Activated CD4-positive, alpha-beta T cell treated with anti-CD3 and anti-CD28 coated beads, Interleukin-2, Interleukin-6, amounts not matched to agents 100 ng/mL and 50 ng/mL, durations not matched to agents 16 hours and 8 hours (primary cell): ENCODE data around the gene ARL2.
"Not testable (repeated sequence)": the region's sequence is repeated elsewhere in the genome, so short reads cannot be mapped to it uniquely, and the experiment has no call there.

Experiments
- DNase-seq: peaks from one replicate; pipeline ENCODE4 v3.0.0-alpha.2; 2020

ARL2 gene

DNA sequence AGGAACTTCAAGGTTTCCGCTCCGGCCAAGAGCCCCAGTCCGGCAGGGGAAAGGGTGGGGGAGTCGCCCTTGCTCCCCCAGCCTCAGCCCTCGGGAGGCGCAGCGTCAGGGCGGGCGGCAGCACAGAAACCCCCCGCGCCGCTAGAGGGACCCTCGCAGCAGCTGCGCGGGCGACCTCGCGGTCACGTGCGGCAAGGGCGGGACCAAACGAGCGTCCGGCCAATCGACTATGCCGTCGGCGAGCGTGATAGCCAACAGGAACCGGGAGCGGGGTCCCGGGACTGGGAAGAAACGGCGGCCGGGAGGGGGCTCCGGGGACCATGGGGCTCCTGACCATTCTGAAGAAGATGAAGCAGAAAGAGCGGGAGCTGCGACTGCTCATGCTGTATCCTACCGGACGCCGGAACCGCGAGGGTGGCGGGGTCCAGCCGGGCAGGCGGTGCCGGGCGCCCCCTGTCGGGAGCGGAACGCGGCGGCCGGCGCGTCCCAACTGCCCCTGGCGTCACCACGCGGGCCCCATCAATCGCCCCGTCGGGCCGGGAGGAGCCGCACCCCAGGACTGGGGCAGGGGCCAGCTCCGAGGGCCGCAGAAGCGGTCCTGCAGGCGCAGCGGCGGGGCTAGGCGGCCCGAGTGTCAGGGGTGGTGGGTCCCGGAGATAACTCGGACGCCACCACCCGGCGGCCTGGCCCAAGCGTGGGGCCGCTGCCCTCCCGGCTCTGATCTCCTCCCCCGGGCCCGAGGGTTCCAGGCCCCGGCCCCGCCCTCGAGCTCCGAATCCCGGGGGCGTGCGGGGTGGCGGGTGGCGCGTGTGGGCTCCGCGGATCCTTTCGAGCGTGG, at the start of gene ARL2:
ARL2 (plus strand) TSS at position 273 of the 838 bp plus-strand sequence; CDS start at position 321, 48 bp downstream.
- peak; percentile 93 for DNase-seq

DNA sequence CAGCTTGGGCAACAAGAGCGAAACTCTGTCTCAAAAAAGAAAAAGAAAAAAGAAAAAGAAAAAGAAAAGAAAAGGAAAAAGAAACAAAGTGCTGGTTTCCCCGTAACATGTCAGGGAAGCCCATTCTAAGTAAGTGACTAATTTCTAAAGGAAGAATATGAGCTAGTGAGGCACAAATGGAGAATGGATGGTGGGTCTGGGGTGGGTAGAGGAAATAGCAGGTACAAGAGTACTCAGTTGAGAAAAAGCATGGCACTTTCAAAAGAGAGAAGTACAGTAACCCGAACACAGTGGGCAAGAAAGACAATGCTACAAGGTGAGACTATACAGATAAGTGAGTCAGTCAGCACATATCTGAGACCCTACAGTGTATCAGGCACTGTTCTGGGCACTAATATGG, 46.6 kb upstream of the ARL2 start:
- DNase-seq, result peak; percentile 69

DNA sequence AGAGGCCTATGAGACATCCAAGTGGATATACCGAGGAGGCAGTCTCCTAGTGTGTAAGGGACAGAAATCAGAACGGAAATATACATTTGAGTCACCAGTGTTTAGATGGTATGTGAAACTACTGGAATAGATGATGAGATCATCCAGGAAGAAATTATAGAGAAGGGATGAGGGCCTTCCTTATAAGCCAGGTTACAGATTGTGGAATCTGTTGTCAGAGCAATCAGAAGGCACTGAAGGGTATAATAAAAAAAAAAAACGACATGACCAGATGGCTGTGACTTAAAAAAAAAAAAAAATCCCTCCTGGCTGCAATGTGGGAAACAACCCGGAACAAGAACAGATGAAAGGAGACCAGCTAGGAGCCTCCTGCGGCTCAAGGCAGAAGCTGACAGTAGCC, 44.8 kb upstream of the ARL2 start:
- peak; percentile 54 for DNase-seq

DNA sequence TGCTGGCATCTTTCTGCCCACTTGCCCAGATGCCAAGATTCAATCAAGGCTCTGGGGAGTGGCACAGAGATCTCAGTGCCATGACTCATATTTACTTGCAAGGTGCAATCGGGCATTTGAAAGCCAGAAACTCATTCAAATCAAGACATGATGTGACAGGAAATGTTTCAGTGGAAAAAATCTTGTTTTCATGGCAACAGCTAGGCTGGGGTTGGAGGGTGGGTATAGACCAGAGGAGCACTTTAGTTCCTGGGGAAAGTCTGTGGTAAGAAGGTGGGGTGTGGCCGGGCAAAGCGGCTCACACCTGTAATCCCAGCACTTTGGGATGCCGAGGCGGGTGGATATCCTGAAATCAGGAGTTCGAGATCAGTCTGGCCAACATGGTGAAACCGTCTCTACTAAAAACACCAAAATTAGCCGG, 43.2 kb upstream of the ARL2 start:
- DNase-seq, result peak; percentile 88

DNA sequence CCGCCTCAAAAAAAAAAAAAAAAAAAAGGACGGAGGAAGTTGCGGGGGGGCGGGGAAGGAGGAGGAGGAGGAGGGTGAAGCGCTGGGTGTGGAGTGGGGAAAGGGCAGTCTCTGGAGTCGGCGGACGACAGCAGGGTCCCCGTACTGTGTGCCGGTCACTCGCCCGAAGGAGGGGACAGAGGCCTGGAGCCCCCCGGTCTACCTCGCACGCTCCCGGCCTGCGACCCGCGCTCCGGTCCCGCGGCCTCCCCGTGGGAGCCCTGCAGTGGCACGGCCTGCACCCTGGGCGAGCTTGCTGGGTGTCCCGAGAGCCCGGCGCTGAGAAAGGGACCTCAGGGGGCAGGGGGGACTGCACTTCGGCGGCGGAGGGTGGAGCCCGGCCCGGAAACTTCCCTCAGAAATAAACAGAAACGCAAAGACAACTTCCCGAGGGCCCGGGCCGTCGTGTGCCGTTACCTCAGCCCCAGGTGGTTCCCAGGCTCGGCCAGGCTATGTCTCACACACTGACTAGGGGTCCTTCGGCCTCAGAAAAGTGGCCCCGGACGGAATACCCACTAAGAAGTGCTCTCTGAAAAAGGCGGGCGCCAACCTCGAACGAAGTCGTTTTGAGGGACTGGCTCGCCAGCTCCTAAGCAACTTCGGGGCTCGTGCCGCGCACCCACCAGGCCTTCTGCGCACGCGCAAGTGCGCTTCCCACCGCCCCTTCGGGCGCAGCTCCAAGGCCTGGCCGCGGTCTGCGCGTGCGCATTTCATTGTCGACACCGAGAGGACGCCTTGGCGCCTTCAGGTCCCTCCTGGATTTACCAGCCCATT, 42.3 kb upstream of the ARL2 start, which contains the start of gene MAJIN:
MAJIN (minus strand) TSS at position 688 of the 813 bp plus-strand sequence. CDS start 12,703 bp downstream, outside the sequence.
- DNase-seq, result peak; percentile 94

DNA sequence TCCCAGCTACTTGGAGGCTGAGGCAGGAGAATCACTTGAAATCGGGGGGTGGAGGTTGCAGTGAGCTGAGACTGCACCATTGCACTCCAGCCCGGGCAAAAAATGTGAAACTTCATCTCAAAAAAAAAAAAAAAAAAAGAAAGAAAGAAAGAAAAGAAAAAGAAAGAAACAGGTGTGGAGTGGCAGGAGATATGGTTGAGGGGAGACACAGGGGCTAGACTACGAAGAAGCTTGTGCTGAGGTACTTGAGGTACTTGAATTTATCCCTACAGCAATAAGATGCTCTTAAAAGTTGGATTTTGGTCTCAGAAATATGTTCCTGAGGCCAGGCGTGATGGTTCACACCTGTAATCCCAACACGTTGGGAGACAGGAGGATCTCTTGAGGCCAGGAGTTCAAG, 39.8 kb upstream of the ARL2 start:
- no peak for DNase-seq

DNA sequence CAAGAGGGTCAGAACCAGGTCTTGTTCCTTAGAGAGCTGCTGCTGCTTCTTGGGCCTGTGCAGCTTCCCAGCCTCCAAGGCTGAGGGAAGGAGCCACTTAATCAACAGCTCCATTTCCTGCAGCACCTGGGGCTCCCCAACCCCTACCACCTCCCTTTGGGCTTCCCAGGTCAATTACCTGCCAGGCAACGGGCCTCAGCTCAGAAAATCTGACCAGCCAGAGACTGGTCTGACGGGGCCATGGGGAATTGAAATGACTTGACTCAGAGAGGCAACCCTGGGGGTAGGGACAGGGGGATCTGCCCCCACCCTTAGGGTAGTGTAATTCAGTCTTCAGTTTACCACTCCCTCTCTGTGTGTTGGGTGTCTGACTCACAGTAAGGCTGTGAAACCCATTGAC, 37.3 kb upstream of the ARL2 start:
- DNase-seq, result no peak

DNA sequence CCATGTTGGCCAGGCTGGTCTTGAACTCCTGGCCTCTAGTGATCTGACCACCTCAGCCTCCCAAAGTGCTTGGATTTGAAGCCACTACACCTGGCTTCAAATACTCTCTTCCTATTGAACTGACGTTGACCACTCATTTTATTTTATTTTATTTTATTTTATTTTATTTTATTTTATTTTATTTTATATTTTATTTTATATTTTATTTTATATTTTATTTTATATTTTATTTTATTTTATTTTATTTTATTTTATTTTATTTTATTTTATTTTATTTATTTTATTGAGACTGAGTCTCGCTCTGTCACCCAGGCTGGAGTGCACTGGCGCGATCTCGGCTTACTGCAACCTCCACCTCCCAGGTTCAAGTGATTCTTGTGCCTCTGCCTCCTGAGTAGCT, 30.6 kb upstream of the ARL2 start:
- DNase-seq, result not testable (repeated sequence)

DNA sequence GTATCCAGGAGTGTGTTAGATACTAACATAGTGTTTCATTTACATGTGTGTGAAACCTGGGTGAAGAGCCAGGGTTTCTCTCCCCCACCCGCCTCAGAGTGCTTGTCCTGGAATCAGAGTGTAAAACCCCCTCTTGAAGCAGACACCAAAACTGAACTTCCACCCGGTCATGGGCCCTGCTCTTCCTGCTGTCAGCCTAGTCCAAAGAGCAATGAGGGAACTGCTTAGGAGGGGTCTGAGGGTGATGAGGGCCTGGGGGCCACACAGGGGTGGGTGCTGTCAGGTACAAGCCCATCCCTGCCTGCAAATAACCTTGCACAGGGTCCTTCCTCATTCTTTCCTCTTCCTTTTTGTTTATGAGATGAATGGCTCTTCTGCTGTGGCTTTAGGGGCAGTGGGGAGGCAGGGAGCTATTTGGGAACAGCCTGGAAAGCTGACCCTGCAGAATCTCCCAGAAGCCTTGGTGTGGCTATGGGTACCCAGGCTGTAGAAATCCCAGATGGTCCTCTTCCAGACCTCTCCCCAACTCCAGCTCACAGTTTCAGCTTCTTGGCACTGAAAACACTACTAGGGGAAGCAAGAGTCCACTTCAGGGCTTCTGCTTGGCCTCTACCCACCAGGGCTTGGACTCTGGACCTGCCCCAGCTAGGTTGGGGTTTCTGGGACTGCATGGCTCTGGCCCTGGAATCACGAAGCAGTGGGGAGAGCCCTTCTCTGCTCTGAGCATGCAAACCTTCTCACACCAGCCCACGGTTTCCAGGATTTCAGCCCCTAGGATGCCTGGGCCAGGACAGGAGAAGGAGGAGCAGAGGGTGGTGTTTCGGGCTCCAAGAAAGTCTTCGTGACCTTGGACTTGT, 25.7 kb upstream of the ARL2 start:
- no peak for DNase-seq

DNA sequence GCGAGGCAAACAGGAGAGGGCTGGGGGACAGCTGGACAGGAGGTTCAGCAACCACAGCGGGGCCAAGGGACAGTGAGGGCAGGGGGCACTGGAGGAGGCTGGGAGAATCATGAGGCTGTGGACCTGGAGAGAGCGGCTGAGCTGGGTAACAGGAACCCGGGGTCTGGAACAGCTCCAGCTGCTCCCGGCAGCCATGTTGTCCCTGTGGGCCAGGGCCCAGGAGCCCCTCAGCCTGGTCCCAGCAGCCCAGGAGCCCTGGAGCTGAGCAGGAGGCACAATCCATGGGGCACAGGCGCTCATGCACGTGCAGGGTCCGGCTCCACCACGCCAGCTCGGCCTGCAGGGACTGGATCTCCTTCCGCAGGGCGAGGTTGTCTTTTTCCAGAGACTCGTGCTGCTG, 24.5 kb upstream of the ARL2 start:
- no peak for DNase-seq

DNA sequence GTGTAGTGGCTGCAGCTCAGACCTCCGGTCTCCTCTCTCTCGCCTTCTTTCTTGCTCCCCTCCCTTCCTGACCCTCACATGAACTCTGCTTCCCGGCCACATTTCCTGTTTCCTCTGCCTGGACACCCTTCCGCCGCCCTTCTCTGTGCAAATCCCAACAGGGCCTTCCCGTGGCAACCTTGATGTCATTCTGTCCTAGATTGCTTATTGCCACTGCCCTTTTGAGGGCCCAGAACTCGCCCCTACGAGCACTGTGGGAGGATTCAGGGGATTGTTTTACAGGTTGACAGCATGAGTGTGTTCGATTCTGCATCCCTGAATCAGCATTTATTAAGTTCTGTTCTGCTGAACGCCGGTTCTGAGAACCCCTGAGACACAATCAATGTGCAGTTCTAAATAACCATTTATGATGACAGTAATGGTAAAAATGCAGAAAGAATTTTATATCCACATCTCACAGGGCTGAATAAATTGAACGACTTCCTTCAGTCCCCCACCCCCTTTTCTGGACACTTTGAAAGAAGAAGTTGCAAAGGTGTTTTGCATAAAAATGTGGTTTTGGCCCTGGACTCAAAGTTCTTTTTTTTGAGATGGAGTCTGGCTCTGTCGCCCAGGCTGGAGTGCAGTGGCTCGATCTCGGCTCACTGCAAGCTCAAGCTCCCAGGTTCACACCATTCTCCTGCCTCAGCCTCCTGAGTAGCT, 23.6 kb upstream of the ARL2 start:
- DNase-seq, result no peak

DNA sequence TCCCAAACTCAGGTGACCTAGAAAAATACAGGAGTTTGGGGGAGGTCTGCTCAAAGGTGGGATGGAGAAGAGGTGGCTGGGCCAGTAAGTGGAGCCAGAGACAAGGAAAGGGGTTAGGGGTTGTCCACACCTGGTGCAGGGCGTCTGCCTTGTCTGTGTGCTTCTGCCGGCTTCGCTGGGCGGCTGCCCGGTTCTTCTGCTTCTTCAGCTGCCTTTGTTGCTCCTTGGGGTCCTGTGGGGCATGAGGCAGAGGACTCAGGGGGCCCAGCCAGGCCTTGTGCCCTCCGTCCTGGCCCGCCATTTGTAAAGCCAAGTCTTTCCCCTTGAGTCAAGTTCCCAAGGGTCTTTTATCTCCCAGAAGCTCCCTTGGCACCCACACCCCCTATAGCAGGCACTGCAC, 19.6 kb upstream of the ARL2 start:
- no peak for DNase-seq

DNA sequence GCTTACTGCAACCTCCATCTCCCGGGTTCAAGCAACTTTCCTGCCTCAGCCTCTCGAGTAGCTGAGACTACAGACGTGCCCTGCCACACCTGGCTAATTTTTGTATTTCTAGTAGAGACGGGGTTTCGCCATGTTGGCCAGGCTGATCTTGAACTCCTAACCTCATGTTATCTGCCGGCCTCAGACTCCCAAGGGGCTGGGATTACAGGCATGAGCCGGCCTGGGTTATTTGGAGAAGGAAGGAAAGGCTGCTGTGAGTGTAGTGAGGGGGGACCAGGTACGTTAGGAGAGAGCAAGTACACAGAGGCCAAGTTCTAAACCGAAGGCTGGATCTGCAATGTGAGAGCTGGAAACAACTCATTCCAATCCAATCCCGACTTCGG, 17.6 kb upstream of the ARL2 start:
- DNase-seq, result no peak

DNA sequence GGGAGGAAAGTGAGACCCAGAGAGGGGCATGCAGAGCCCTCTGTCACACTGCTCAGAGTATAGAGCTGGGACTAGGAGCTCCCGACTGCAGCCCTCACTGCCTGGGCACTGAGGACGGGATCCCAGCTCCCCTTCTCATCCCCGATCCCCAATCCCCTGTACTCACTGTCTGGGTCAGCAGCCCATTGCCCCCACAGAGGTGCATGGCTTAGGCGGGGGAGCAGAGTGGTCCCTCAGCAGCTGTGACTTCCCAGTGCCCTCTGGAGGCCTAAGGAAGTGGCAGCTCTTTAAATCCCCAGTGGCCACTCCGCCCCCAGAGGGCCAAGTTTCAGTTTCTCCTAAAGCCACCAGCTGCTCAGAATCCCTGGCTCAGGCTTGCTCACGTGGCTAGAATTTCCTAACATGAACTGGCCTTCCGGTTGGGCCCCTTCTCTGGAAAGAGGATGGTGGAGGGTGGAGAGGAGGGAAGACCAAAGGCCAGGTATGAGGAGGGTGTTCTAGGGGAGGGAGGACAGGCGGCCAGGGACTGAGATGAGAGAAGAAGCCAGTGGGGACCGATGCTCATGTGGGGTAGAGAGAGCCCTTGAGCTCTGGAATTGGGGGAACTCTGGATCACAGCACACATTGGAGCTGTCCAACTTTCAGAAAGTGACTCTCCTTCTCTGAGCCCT, 17.1 kb upstream of the ARL2 start, which contains the start of gene BATF2:
BATF2 (minus strand) TSS at position 262 of the 671 bp plus-strand sequence; CDS start at position 205, 57 bp downstream.
- no peak for DNase-seq

DNA sequence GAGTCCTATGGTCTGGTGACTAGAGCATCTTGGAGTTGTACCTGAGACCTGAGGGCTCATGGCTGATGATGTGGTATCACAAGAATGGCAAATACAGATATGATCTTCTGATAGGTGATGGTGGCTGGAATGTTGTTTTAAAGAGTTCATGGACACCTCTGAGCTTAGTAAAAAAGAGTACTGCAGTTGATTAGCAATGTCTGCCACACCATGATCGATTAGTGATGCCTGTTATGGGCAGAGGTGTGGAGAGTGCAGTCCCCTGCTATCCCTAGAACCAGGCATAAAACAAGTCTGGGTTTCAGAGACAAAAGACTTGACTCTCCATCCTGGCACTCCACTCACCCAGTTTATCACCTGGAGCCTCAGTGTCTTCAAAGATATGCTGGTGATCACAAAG, 15.8 kb upstream of the ARL2 start:
- peak; percentile 36 for DNase-seq

DNA sequence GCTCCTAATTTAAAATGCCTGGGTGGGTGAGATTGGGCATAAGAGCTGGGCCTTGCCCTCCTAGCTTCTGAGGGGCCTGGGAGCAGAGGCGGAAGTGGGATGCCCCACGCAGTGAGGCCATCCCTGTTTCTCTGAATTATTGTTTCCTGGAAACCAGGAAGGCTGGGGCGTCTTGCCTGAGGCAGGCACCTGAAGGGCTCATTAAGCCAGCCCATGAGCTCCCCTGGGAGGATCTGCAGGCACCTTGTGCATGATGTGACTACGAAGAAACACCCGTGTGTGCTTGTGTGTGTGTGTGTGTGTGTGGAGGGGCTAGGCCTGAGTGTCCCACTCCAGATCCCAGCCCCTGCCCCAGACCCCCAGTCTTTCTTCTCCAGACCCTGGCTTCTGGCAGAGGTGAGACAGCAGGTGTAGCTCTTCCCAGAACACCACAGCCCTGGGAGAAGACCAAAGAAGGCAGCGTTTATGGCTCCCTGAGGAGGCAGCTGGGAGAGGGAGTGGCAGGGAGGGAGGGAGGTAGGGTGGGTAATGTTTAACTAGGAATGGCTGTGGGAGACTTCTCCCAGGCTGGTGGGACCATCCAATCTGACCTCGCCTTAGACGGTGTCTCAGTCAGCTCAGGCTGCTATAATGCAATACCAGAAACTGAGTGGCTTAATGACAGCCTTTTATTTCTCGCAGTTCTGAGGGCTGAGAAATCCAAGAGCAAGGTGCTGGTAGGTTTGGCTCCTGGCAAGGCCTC, 15.1 kb upstream of the ARL2 start:
- peak; percentile 40 for DNase-seq

DNA sequence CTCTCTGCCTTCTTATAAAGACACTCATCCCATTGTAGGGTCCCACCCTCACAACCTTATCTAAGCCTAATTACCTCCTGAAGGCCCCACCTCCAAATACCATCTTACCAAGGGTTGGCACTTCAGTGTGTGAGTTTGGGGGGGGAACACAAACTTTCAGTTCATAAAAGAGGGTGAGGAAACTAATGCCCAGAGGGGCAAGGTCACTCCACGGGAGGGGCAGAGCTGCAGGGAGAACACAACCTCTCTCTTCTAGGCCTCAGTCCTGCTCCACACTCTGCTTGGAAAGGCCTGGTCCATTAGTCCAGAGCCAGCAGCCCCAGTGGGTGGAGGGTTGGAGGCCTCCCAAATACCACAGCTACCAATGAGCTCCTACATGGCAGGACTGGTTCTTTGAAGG, 14.5 kb upstream of the ARL2 start:
- DNase-seq, result no peak

DNA sequence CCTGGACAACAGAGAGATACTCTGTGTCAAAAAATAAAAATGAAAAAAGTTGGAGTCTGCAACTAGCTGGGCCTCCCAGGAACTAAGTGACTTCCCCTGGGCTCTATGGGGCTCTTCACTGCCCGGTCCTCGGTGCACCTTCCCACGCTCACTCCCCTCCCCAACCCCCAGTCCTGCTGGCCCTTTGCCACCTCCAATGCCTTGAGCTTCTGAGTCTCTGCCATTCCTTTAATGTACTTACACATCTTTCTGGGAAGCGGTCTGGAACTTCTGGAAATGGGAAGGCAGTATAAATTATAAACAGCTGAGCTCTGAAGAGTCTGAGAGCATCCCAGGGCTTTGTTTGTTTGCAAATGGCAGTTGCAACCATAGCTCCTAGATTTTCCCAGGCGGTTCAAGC, 11.3 kb upstream of the ARL2 start:
- no peak for DNase-seq

DNA sequence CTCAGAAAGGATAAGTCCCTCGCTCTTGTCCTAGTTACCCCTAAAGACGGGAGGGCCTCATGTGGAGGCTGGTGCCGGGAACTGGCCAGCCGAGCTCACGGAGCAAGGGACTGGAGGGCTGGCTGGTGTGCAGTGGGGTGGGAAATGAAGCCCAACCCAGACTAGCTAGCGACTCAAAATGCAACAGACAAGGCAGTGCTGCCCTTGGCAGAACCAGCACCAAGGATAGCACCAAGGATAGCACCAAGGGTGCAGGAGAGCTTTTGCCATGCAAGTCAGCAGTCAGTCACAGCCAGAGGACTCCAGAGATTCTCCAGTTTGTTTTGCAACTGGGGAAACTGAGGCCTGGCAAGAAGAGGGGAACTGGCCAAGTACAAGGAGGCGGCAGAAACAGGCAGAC, 10.7 kb upstream of the ARL2 start:
- DNase-seq, result no peak

DNA sequence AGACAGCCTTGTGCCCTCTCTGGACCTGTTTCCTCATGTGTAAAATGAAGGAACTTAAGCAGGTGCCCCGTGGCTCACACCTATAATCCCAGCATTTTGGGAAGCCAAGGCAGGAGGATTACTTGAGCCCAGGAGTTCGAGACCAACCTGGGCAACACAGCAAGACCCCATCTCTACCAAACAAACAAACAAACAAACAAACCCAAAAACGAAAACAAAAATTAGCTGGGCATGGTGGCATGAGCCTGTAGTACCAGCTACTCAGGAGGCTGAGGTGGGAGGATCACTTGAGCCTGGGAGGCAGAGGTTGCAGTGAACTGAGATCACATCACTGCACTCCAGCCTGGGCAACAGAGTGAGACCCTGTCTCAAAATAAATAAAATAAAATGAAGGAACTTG, 10.0 kb upstream of the ARL2 start:
- DNase-seq, result not testable (repeated sequence)

DNA sequence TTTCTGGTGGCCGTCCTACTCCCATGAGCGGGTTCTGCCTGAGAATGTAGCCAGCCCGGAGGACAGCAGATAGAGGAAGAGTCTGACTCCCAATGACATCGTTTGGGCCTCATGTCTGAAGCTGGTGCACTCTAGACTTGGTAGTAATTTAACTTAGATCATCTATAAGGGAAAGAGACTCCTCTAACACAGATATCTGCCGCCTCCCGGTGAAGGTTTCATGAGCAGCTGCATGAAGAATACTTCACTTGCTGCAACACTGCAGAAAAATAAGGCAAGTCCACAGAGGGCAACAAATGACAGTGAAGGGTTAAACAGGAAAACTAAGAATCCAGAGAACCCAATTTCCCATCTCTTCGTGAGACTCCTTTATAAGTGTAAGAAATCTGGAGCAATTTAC, 5.9 kb upstream of the ARL2 start:
- no peak for DNase-seq
